Ascending aorta (tissue), 2 donors: ENCODE data around the gene TMOD1. TPM values are rescaled to one million over a fixed set of nuclear protein-coding genes. Genes with fewer than 3 reads are reported as not detected.

Experiments
- DNase-seq, 2 donors: peaks; one replicate each; pipeline ENCODE4 v3.0.0-alpha.2; 2019; ENCODE audit warnings: low spot score in 2 of 2
- H3K27ac ChIP-seq, 2 donors: fragments of 200-600 bp; sonication (generic); one replicate each; pipeline ENCODE4 v1.5.1; 2016 to 2017; ENCODE audit warnings: mild to moderate bottlenecking in 1 of 2
- H3K27me3 ChIP-seq: fragments of 200-600 bp; sonication (generic); one replicate; pipeline ENCODE4 v1.5.1; 2017
- H3K36me3 ChIP-seq, 2 donors: fragments of 200-600 bp; sonication (generic); one replicate each; pipeline ENCODE4 v1.5.1; 2016
- H3K4me1 ChIP-seq, 2 donors: fragments of 200-600 bp; sonication (generic); one replicate each; pipeline ENCODE4 v1.5.1; 2016 to 2017; ENCODE audit warnings: mild to moderate bottlenecking in 1 of 2
- H3K4me3 ChIP-seq, 2 donors: fragments of 200-600 bp; sonication (generic); one replicate each; pipeline ENCODE4 v1.5.1; 2016 to 2017; ENCODE audit warnings: mild to moderate bottlenecking in 1 of 2
- H3K9me3 ChIP-seq, 2 donors: fragments of 200-600 bp; sonication (generic); one replicate each; pipeline ENCODE4 v1.5.1; 2016
- CTCF ChIP-seq, 3 experiments: fragments of 200-600 bp in 2 of 3; fragments of 450-650 bp in 1 of 3; sonication (generic) in 2 of 3; IDR thresholded peaks; one replicate each; pipeline ENCODE4 v1.5.1; 2016 to 2019; ENCODE audit warnings: antibody characterized with exemption in 3 of 3, mild to moderate bottlenecking in 1 of 3, moderate library complexity in 1 of 3
- intact Hi-C: fragments of 100-400 bp; cut with DNase I; formaldehyde crosslinking; loops from one replicate; pipeline ENCODE4 v1.15.1; 2023
- total RNA-seq: library from RNA; depleted of rRNA; stranded (reverse); fragments of >200 nt; gene quantifications from one replicate; pipeline ENCODE4 v1.1.0, GENCODE V29; 2016

The TMOD1 gene
- total RNA-seq, 1 donor from 2014 or later: 17.1 TPM

GRCh38 chr9:97534961-97535594, 33.6 kb downstream of the TMOD1 start:
- Histone ChIP-seq H3K4me1 (peaks cover 0 to 15% of the 10 kb centered on the region in 2 donors), H3K27me3 (no peaks in the 10 kb centered on the region), H3K9me3 (no peaks in the 10 kb centered on the region), H3K36me3 (peaks cover 13 to 40% of the 10 kb centered on the region in 2 donors), H3K4me3 (no peak overlapping the region), H3K27ac (peak overlapping the region in 1 of 2 donors; percentile 53)
- DNase-seq: no peak
- intact Hi-C loops: no loop called here
- no peak for TF ChIP-seq CTCF (IDR thresholded peaks at IDR 0.05)

DNA sequence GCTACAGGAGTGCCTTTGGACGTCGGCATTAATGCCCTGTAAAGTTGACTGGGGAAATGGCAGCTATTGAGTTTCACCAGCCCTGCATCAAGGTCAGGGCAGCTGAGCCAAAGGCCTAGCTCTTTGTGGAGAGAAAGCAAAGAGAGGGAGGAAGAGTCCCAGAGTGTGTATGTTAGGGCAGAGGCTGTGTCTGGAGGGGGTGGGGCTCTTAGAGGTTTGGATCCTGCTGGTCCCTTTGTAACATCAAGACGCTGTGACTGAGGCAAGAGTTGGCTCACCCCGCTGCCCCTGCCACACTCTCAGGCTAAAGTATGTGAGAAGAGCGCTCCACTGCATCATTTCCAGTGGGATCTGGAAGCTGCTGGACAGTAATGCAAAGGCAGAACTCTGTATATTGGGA, 34.3 kb downstream of the TMOD1 start:
- peak overlapping the region; percentile 10 to 61 for H3K27ac ChIP-seq
- DNase-seq: no peak
- H3K9me3 ChIP-seq: no peaks in the 10 kb centered on the region
- intact Hi-C loops: no loop called here
- H3K36me3 ChIP-seq: peaks cover 13 to 46% of the 10 kb centered on the region in 2 donors
- H3K27me3 ChIP-seq: no peaks in the 10 kb centered on the region
- no peak for TF ChIP-seq CTCF (IDR thresholded peaks at IDR 0.05)
- peaks cover 0 to 15% of the 10 kb centered on the region in 2 donors for H3K4me1 ChIP-seq
- H3K4me3 ChIP-seq: no peak overlapping the region

- no peaks in the 10 kb centered on the region for H3K9me3 ChIP-seq
These were observed 35.0 kb downstream of the TMOD1 start for GRCh38 chr9:97536480-97536879.

GRCh38 chr9:97543561-97543960, 42.1 kb downstream of the TMOD1 start:
- H3K36me3 ChIP-seq: peaks cover 16 to 34% of the 10 kb centered on the region in 2 donors
- H3K4me3 ChIP-seq: no peak overlapping the region
- no peaks in the 10 kb centered on the region for H3K27me3 ChIP-seq
- intact Hi-C loops: no loop called here
- DNase-seq: no peak
- TF ChIP-seq CTCF (IDR thresholded peaks at IDR 0.05): no peak
- H3K27ac ChIP-seq: no peak overlapping the region
- no peaks in the 10 kb centered on the region for H3K9me3 ChIP-seq
- H3K4me1 ChIP-seq: no peaks in the 10 kb centered on the region

More at GRCh38 chr9:97536480-97536879, 35.0 kb downstream of the TMOD1 start:
- DNase-seq: no peak
- no peak for TF ChIP-seq CTCF (IDR thresholded peaks at IDR 0.05)
- intact Hi-C loops: no loop called here
- Histone ChIP-seq H3K4me3 (no peak overlapping the region), H3K27ac (peak overlapping the region; percentile 10 to 61), H3K4me1 (peaks cover 0 to 15% of the 10 kb centered on the region in 2 donors), H3K27me3 (no peaks in the 10 kb centered on the region), H3K36me3 (peaks cover 13 to 46% of the 10 kb centered on the region in 2 donors)

- Histone ChIP-seq H3K9me3 (no peaks in the 10 kb centered on the region), H3K4me1 (no peaks in the 10 kb centered on the region), H3K4me3 (no peak overlapping the region), H3K36me3 (peaks cover 20 to 35% of the 10 kb centered on the region in 2 donors), H3K27ac (no peak overlapping the region), H3K27me3 (no peaks in the 10 kb centered on the region)
- intact Hi-C loops: no loop called here
- DNase-seq: no peak
- TF ChIP-seq CTCF (IDR thresholded peaks at IDR 0.05): no peak
These were observed 44.0 kb downstream of the TMOD1 start for GRCh38 chr9:97545486-97545885.
